IMR-90 (cell line): Measurements from ENCODE around the gene EEF1AKMT1. TPM values are rescaled to one million over a fixed set of nuclear protein-coding genes. Genes with fewer than 3 reads are reported as not detected.

Experiments
- ATAC-seq: fragments of 200-7000 bp; cut with Tn5 transposase; 2 replicates; pipeline ENCODE4 v1.9.1; 2020; ENCODE audit warnings: low read depth, mild to moderate bottlenecking, moderate library complexity
- BruUV-seq: library from RNA; stranded (reverse); fragments of 400-500 nt; replicated peaks from 2 replicates; lab custom pipeline; 2021; lab: Mats Ljungman, UMichigan
- CTCF ChIA-PET: fragments of 300-600 bp; formaldehyde crosslinking; extraction: SDS; loops from one replicate; lab custom pipeline; 2021; ENCODE audit warnings: antibody characterized with exemption; lab: Yijun Ruan, JAX
- POLR2A ChIA-PET: fragments of 300-600 bp; sonication (Branson Sonifier 250); formaldehyde crosslinking; loops from one replicate; lab custom pipeline; 2022; ENCODE audit warnings: antibody characterized with exemption; ENCODE audit not compliant: unreplicated experiment; lab: Charles Lee
- DNase-seq: peaks from one replicate; pipeline ENCODE4 v3.0.0; 2013
- H2AFZ ChIP-seq: replicated peaks from 2 replicates; pipeline ENCODE3; 2013; ENCODE audit warnings: low read length, mild to moderate bottlenecking; ENCODE audit not compliant: poor library complexity
- H2AK5ac ChIP-seq: 2 replicates; pipeline ENCODE4 v1.6.1; 2013; ENCODE audit warnings: low read depth, low read length, inconsistent platforms
- H2AK9ac ChIP-seq: replicated peaks from 2 replicates; pipeline ENCODE3; 2013; ENCODE audit warnings: mild to moderate bottlenecking, low read depth, low read length, moderate library complexity; ENCODE audit not compliant: poor library complexity
- H2BK120ac ChIP-seq: 2 replicates; pipeline ENCODE4 v1.6.1; 2013; ENCODE audit warnings: low read depth, low read length, inconsistent platforms
- H2BK15ac ChIP-seq: 3 replicates; pipeline ENCODE4 v1.6.1; 2013; ENCODE audit warnings: low read depth, low read length, inconsistent platforms
- H2BK20ac ChIP-seq: 2 replicates; pipeline ENCODE4 v1.6.1; 2013; ENCODE audit warnings: low read depth, mild to moderate bottlenecking, inconsistent platforms, low read length, moderate library complexity
- H2BK5ac ChIP-seq: 2 replicates; pipeline ENCODE4 v1.6.1; 2013; ENCODE audit warnings: mild to moderate bottlenecking, low read depth, low read length, inconsistent platforms; ENCODE audit not compliant: poor library complexity, severe bottlenecking
- H3K14ac ChIP-seq: replicated peaks from 2 replicates; pipeline ENCODE4 v1.6.1; 2013; ENCODE audit warnings: low read depth, low read length, inconsistent platforms
- H3K18ac ChIP-seq: 2 replicates; pipeline ENCODE4 v1.6.1; 2013; ENCODE audit warnings: low read depth, low read length, control low read depth
- H3K23ac ChIP-seq: 2 replicates; pipeline ENCODE4 v1.6.1; 2013; ENCODE audit warnings: low read depth, low read length, inconsistent platforms
- H3K27ac ChIP-seq: 2 replicates; pipeline ENCODE4 v1.5.1; 2013; ENCODE audit warnings: mild to moderate bottlenecking, control low read depth, low read length; ENCODE audit not compliant: insufficient read depth
- H3K27me3 ChIP-seq: 2 replicates; pipeline ENCODE4 v1.6.1; 2013; ENCODE audit warnings: low read length; ENCODE audit not compliant: control insufficient read depth, insufficient read depth
- H3K36me3 ChIP-seq: 2 replicates; pipeline ENCODE4 v1.6.1; 2013; ENCODE audit warnings: low read length, mixed read lengths; ENCODE audit not compliant: control insufficient read depth, insufficient read depth
- H3K4ac ChIP-seq: 2 replicates; pipeline ENCODE4 v1.6.1; 2013; ENCODE audit warnings: low read depth, low read length, inconsistent platforms
- H3K4me1 ChIP-seq: 2 replicates; pipeline ENCODE4 v1.6.1; 2013; ENCODE audit warnings: low read length, mixed read lengths; ENCODE audit not compliant: control insufficient read depth, insufficient read depth
- H3K4me2 ChIP-seq: 2 replicates; pipeline ENCODE4 v1.6.1; 2013; ENCODE audit warnings: low read depth, mild to moderate bottlenecking, control low read depth, low read length, moderate library complexity
- H3K4me3 ChIP-seq: 2 replicates; pipeline ENCODE4 v1.5.1; 2013; ENCODE audit warnings: low read depth, mild to moderate bottlenecking, control low read depth, low read length, moderate library complexity; ENCODE audit not compliant: insufficient read depth
- H3K56ac ChIP-seq: 2 replicates; pipeline ENCODE4 v1.6.1; 2013; ENCODE audit warnings: low read length, inconsistent platforms; ENCODE audit not compliant: insufficient read depth; ENCODE audit errors: extremely low read depth
- H3K79me1 ChIP-seq, 2 experiments: 2 replicates each; pipeline ENCODE4 v1.6.1; 2013; ENCODE audit warnings: low read length in 2 of 2, inconsistent platforms in 1 of 2, low read depth in 1 of 2
- H3K9ac ChIP-seq: 2 replicates; pipeline ENCODE4 v1.6.1; 2013; ENCODE audit warnings: low read depth, low read length, control low read depth
- H3K9me1 ChIP-seq: 2 replicates; pipeline ENCODE4 v1.6.1; 2013; ENCODE audit warnings: low read length, inconsistent platforms; ENCODE audit not compliant: insufficient read depth
- H3K9me3 ChIP-seq: 2 replicates; pipeline ENCODE4 v1.6.1; 2013; ENCODE audit warnings: low read length; ENCODE audit not compliant: control insufficient read depth, insufficient read depth
- H4K20me1 ChIP-seq: 2 replicates; pipeline ENCODE4 v1.6.1; 2013; ENCODE audit warnings: low read length, inconsistent platforms; ENCODE audit not compliant: insufficient read depth
- H4K5ac ChIP-seq: 2 replicates; pipeline ENCODE4 v1.6.1; 2013; ENCODE audit warnings: mild to moderate bottlenecking, low read depth, low read length, control low read depth
- H4K8ac ChIP-seq, 2 experiments: 2 replicates each; pipeline ENCODE4 v1.6.1; 2013; ENCODE audit warnings: low read depth in 2 of 2, low read length in 2 of 2, control low read depth in 1 of 2, inconsistent platforms in 1 of 2
- H4K91ac ChIP-seq: 2 replicates; pipeline ENCODE4 v1.6.1; 2013; ENCODE audit warnings: low read depth, low read length, inconsistent platforms; ENCODE audit not compliant: insufficient read depth
- BHLHE40 ChIP-seq: fragments of 150-350 bp; IDR thresholded peaks from 2 replicates; pipeline ENCODE4 v1.6.1; 2016; ENCODE audit warnings: mild to moderate bottlenecking, low read depth, low read length
- CHD1 ChIP-seq: IDR thresholded peaks from 2 replicates; pipeline ENCODE4 v1.6.1; 2012; ENCODE audit warnings: low read depth, low read length, improper control_type of control experiment
- CTCF ChIP-seq: conservative IDR thresholded peaks from 2 replicates; pipeline ENCODE4 v1.5.1; 2012; ENCODE audit warnings: mild to moderate bottlenecking, low read depth, low read length, improper control_type of control experiment
- ELK1 ChIP-seq: fragments of 150-350 bp; IDR thresholded peaks from 2 replicates; pipeline ENCODE4 v1.6.1; 2016; ENCODE audit warnings: low read depth, mild to moderate bottlenecking, low read length, moderate library complexity, borderline replicate concordance
- FOS ChIP-seq: fragments of 150-350 bp; IDR thresholded peaks from 2 replicates; pipeline ENCODE4 v1.6.1; 2016; ENCODE audit warnings: low read depth, low read length
- MAFK ChIP-seq: IDR thresholded peaks from 2 replicates; pipeline ENCODE4 v1.6.1; 2012; ENCODE audit warnings: low read depth, low read length, improper control_type of control experiment
- MAZ ChIP-seq: IDR thresholded peaks from 2 replicates; pipeline ENCODE4 v1.6.1; 2012; ENCODE audit warnings: low read depth, mild to moderate bottlenecking, low read length, improper control_type of control experiment, moderate library complexity, borderline replicate concordance
- NFE2L2 ChIP-seq: fragments of 150-350 bp; IDR thresholded peaks from 2 replicates; pipeline ENCODE4 v1.6.1; 2016; ENCODE audit warnings: low read depth, mild to moderate bottlenecking, low read length
- POLR2A ChIP-seq: IDR thresholded peaks from 2 replicates; pipeline ENCODE4 v1.6.1; 2012; ENCODE audit warnings: mild to moderate bottlenecking, low read depth, low read length
- RAD21 ChIP-seq: IDR thresholded peaks from 2 replicates; pipeline ENCODE4 v1.6.1; 2012; ENCODE audit warnings: low read length, improper control_type of control experiment
- RCOR1 ChIP-seq: IDR thresholded peaks from 2 replicates; pipeline ENCODE4 v1.6.1; 2012; ENCODE audit warnings: mild to moderate bottlenecking, low read length, improper control_type of control experiment; ENCODE audit not compliant: insufficient replicate concordance
- SMC3 ChIP-seq: fragments of 150-350 bp; IDR thresholded peaks from 2 replicates; pipeline ENCODE4 v1.6.1; 2016; ENCODE audit warnings: low read depth, mild to moderate bottlenecking, antibody characterized with exemption, low read length, moderate library complexity
- USF2 ChIP-seq: fragments of 150-350 bp; IDR thresholded peaks from 2 replicates; pipeline ENCODE4 v1.6.1; 2017; ENCODE audit warnings: mild to moderate bottlenecking, antibody characterized with exemption, low read length, low read depth
- WGBS, 2 experiments: methylation state at CpG; one replicate each; pipeline versions ENCODE4 v1.1.5 to v1.1.7; 2013; ENCODE audit warnings: missing lambda C conversion rate in 2 of 2; ENCODE audit not compliant: insufficient read length in 1 of 2; ENCODE audit errors: extremely low coverage in 2 of 2; 5-methylcytosine and 5-hydroxymethylcytosine counted together
- dilution Hi-C: fragments of 300-500 bp; cut with HindIII; formaldehyde crosslinking; loops from one replicate; pipeline ENCODE4 v1.14.3; 2018; ENCODE audit warnings: low sequenced_read_pairs; ENCODE audit not compliant: unreplicated experiment
- in situ Hi-C: fragments of 300-500 bp; cut with MboI; formaldehyde crosslinking; loops from 3 replicates; pipeline ENCODE4 v1.14.3; 2019; ENCODE audit warnings: low sequenced_read_pairs, inconsistent platforms, mixed read lengths
- intact Hi-C: fragments of 100-400 bp; cut with micrococcal nuclease; formaldehyde crosslinking; loops from 2 replicates; pipeline ENCODE4 v1.10.0; 2022
- polyA plus RNA-seq, 3 experiments: library from polyadenylated mRNA; depleted of rRNA; stranded (reverse); fragments of >200 nt; gene quantifications; 2 replicates each; pipeline ENCODE4 v1.2.3, GENCODE V29; 2012; ENCODE audit warnings: low replicate concordance in 1 of 3
- total RNA-seq: library from RNA; depleted of rRNA; stranded (reverse); fragments of >200 nt; gene quantifications from 2 replicates; pipeline ENCODE4 v1.2.3, GENCODE V29; 2012

Gene EEF1AKMT1
- total and polyA plus RNA-seq, 2 of the 4 experiments (the other 2 are of a cell fraction): 10.0 to 10.6 TPM

- CTCF ChIA-PET: no interaction called here
- TF ChIP-seq RCOR1 (no peak), MAZ (no peak), NFE2L2 (no peak), CTCF (0 out of 2 replicates have a peak, but pooled peaks have one; percentile 8), USF2 (no peak), BHLHE40 (peak; percentile 66), RAD21 (no peak), MAFK (no peak), POLR2A (no peak), CHD1 (no peak), ELK1 (no peak), SMC3 (no peak), FOS (0 out of 2 replicates have a peak, but pooled peaks have one; percentile 43)
Measured at GRCh38 chr13:20721454-20722357, 52.1 kb downstream of the EEF1AKMT1 start.

More at GRCh38 chr13:20721454-20722357, 52.1 kb downstream of the EEF1AKMT1 start:
- Histone ChIP-seq H2BK15ac (no peak overlapping the region), H2AK5ac (no peak overlapping the region), H3K36me3 (no peaks in the 10 kb centered on the region), H3K23ac (no peak overlapping the region), H3K9ac (no peak overlapping the region), H3K4me1 (peaks cover 2% of the 10 kb centered on the region; the same call in 1 of the 2 replicates), H3K4ac (no peak overlapping the region), H3K9me3 (no peaks in the 10 kb centered on the region), H2BK120ac (no peak overlapping the region), H4K5ac (no peak overlapping the region), H3K56ac (no peak overlapping the region), H3K9me1 (peaks cover 6% of the 10 kb centered on the region; the same call in 1 of the 2 replicates), H3K14ac (no peak overlapping the region), H2AK9ac (peak overlapping the region; percentile 68), H3K27me3 (peaks cover 7% of the 10 kb centered on the region; the same call in 1 of the 2 replicates), H2AFZ (peak overlapping the region; percentile 90), H3K27ac (no peak overlapping the region), H3K79me1 (no peaks in the 10 kb centered on the region), H3K4me3 (peak overlapping the region; percentile 1; the same call in 1 of the 2 replicates), H4K8ac (no peak overlapping the region; a peak in 1 of 4 replicates), H2BK5ac (no peak overlapping the region), H3K4me2 (peak overlapping the region; percentile 54), H4K20me1 (no peaks in the 10 kb centered on the region), H3K18ac (no peak overlapping the region), H4K91ac (no peak overlapping the region), H2BK20ac (no peak overlapping the region)
- POLR2A ChIA-PET: no interaction called here
- no TSS peak for BruUV-seq
- DNase-seq (peak; percentile 79), ATAC-seq (peak; percentile 87)
- 17% methylated on average over 70 of the region's 81 CpGs; no CpG with 5 or more reads in 1 of the 2 experiments for WGBS, 2 experiments
- intact Hi-C loops: no loop called here
- in situ Hi-C loops: loop anchor here (25.0 kb wide), 1 partner anchor 534 kb away; the partner anchor contains the start of gene GJB2
- dilution Hi-C loops: no loop called here
